ENCODE data around the gene MLXIPL. TPM values are rescaled to one million over a fixed set of nuclear protein-coding genes. Genes with fewer than 3 reads are reported as not detected.
"Not testable (repeated sequence)": the region's sequence is repeated elsewhere in the genome, so short reads cannot be mapped to it uniquely, and the experiment has no call there.

Gene MLXIPL
- total RNA-seq, 2 experiments from 2014 or later = not detected

DNA sequence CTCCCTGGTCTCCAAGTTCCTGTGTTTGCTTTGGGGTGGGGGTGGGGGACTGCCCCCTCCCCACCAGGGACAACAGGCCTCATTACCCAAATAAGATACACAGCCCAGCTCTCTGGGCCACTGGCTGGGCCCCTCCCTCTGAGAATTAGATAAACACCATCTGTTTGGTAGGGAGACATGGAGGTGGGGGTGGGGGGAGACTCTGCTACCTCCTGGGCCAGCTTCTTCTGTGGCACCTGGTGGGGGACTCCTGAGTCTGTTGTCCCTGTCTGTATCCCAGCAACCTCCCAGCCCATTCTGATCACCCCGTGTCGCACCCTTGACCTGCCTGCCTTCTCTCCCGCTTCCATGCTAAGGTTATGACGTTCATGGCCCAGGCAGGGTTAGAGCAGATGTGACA lies 5.8 kb downstream of the MLXIPL start:
- no peak for DNase-seq
- CTCF ChIA-PET = no interaction called here
- H3K9me3 Mint-ChIP-seq = no peaks in the 10 kb centered on the region

DNA sequence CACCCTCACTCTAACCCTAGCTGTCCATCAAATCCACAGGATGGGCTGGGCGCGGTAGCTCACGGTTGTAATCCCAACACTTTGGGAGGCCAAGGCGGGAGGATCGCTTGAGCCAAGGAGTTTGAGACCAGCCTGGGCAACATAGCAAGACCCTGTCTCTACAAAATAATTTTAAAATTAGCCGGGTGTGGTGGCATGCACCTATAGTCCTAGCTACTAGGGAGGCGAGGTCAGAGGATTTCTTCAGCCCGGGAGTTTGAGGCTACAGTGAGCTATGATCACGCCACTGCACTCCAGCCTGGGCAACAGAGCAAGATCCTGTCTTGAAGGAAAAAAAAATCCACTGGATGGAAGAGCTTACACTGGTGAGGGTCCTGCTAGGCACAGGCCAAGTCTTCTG lies 6.8 kb downstream of the MLXIPL start:
- CTCF ChIA-PET = interaction anchor here (2.3 kb wide), 1 partner anchor 11 kb away, joined by 10 read pairs; no protein-coding TSS in a partner anchor
- H3K4me3 Mint-ChIP-seq; H3K9me3 Mint-ChIP-seq; POLR2A ChIA-PET; H3K27ac Mint-ChIP-seq; H3K36me3 Mint-ChIP-seq (ENCODE audit: low read depth); DNase-seq; H3K4me1 Mint-ChIP-seq: not testable (repeated sequence)
- peaks cover 23% of the 10 kb centered on the region for H3K27me3 Mint-ChIP-seq

More for the DNA sequence above, 5.8 kb downstream of the MLXIPL start:
- Mint-ChIP-seq H3K4me1 (peaks cover 2% of the 10 kb centered on the region), H3K36me3 (ENCODE audit: low read depth) (no peaks in the 10 kb centered on the region), H3K27ac (no peak overlapping the region), H3K27me3 (peaks cover 26% of the 10 kb centered on the region), H3K4me3 (no peak overlapping the region)
- POLR2A ChIA-PET = no interaction called here

DNA sequence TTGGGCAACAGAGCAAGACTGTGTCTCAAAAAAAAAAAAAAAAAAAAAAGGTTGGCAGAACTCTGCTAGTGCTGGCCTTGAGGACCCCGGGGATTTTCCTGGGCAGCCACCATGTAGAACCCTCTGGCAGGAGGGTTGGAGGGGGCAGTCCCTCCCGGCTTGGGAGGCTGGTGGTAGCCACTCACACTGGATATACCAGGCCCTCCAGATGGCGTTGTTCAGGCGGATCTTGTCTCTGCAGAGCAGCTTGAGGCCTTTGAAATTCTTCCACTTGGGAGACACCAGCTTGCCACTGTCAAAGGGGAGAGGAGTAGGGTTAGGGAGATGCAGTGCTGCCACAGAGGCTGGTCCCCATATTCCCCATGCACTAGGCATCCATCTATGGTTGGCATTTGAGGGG lies 8.4 kb downstream of the MLXIPL start:
- POLR2A ChIA-PET = no interaction called here

DNA sequence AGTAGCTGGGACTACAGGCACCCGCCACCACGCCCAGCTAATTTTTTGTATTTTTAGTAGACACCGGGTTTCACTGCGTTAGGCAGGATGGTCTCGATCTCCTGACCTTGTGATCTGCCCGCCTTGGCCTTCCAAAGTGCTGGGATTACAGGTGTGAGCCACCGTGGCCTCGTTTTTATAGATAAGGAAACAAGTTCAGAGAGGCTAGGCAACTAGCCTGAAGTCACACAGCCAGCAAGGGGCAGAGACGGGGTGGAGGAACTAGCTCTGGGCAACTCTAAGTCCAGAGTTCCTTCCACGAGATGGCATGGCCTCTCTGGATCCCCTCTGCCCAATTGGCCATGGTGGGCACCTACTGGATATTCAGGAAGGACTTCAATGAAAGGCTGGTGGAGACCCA lies 9.4 kb downstream of the MLXIPL start:
- H3K4me1 Mint-ChIP-seq; H3K9me3 Mint-ChIP-seq; H3K36me3 Mint-ChIP-seq (ENCODE audit: low read depth); H3K27ac Mint-ChIP-seq; H3K4me3 Mint-ChIP-seq; DNase-seq: not testable (repeated sequence)
- H3K27me3 Mint-ChIP-seq = peaks cover 21% of the 10 kb centered on the region
- POLR2A ChIA-PET = interaction anchor here (0.6 kb wide), 1 partner anchor 56 kb away, joined by 3 read pairs; no protein-coding TSS in a partner anchor
- CTCF ChIA-PET = interaction anchor here (0.6 to 0.9 kb wide), 3 partner anchors 8 to 537 kb away, joined by 3 read pairs; no protein-coding TSS in a partner anchor

More for the DNA sequence above, 8.4 kb downstream of the MLXIPL start:
- CTCF ChIA-PET = interaction anchor here (0.7 to 2.3 kb wide), 3 partner anchors 9 to 856 kb away, joined by 4 to 10 read pairs (median 6); no protein-coding TSS in a partner anchor
- Mint-ChIP-seq H3K4me3 (no peak overlapping the region), H3K36me3 (ENCODE audit: low read depth) (no peaks in the 10 kb centered on the region), H3K9me3 (no peaks in the 10 kb centered on the region), H3K27me3 (peaks cover 17% of the 10 kb centered on the region), H3K27ac (no peak overlapping the region), H3K4me1 (no peaks in the 10 kb centered on the region)
- no peak for DNase-seq

DNA sequence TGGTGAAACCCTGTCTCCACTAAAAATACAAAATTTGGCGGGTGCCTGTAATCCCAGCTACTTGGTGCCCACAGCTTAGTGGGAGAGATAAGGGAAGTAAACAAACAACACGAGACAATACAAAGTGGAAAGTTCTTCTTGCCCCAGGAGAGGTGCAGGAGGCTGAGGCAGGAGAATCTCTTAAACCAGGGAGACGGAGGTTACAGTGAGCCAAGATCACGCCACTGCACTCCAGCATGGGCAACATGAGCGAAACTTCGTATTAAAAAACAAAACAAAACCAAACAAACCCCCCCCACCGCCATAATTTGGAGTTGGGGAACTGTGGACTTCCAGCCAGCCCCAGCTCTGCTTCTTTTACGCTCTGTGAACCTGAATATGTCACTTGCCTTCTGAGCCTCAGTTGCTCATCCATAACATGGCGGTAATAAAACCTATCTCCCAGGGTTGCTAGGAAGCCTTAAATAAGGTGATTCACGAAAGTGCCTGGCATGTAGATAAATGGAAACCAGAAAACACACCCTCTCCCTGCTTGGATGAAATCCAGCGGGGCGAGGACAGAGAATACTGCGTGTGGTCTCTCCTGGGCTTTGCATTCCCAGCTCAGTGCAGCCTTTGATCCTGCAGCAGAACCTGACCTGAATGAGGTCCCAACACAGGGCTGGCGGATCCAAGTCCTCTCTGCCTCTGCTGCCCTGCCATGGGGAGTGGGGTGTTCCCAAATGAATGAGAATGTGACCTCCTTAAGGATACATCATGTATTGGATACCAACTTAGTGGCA lies 10.2 kb downstream of the MLXIPL start:
- H3K27ac Mint-ChIP-seq = no peak overlapping the region
- no peaks in the 10 kb centered on the region for H3K9me3 Mint-ChIP-seq
- ChIA-PET CTCF (interaction anchor here (0.6 to 0.9 kb wide), 3 partner anchors 8 to 538 kb away, joined by 3 read pairs; no protein-coding TSS in a partner anchor), POLR2A (no interaction called here)
- H3K36me3 Mint-ChIP-seq (ENCODE audit: low read depth) = no peaks in the 10 kb centered on the region
- peaks cover 25% of the 10 kb centered on the region for H3K27me3 Mint-ChIP-seq
- H3K4me1 Mint-ChIP-seq = no peaks in the 10 kb centered on the region
- no peak overlapping the region for H3K4me3 Mint-ChIP-seq
- DNase-seq = no peak

DNA sequence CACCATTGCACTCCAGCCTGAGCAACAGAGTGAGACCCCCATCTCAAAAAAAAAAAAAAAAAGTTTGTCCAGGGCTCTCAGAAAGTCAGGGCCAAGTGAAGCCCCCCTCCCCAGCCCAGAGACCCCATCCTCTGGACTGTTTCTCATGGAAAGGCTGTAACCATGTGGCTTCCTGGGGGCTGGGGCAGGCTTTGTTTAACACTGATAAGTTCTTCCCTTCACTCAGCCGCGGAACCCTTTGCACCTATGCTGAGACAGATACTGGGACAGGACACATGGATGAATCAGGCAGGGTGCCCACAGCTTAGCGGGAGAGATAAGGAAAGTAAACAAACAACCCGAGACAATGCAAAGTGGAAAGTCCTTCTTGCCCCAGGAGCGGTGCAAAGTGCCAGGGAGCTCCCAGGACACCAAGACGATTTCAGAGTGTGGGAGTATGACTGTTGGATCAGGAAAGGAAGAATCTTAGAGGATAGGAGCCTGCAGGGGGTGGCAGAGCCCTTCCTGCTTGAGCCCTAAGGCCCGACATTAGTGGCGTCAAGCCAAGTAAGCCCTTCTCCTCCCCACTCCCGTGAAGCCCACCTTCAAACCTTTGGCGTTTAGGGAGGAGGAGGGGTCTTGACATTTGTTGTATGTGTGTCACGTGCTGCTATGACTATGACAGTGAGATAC lies 11.6 kb downstream of the MLXIPL start:
- Mint-ChIP-seq H3K27me3 (peaks cover 25% of the 10 kb centered on the region), H3K4me1 (no peaks in the 10 kb centered on the region), H3K9me3 (no peaks in the 10 kb centered on the region), H3K36me3 (ENCODE audit: low read depth) (no peaks in the 10 kb centered on the region), H3K27ac (no peak overlapping the region), H3K4me3 (no peak overlapping the region)
- CTCF ChIA-PET = interaction anchor here (1.0 kb wide), 1 partner anchor 111 kb away, joined by 3 read pairs; no protein-coding TSS in a partner anchor
- no peak for DNase-seq
- POLR2A ChIA-PET = no interaction called here

DNA sequence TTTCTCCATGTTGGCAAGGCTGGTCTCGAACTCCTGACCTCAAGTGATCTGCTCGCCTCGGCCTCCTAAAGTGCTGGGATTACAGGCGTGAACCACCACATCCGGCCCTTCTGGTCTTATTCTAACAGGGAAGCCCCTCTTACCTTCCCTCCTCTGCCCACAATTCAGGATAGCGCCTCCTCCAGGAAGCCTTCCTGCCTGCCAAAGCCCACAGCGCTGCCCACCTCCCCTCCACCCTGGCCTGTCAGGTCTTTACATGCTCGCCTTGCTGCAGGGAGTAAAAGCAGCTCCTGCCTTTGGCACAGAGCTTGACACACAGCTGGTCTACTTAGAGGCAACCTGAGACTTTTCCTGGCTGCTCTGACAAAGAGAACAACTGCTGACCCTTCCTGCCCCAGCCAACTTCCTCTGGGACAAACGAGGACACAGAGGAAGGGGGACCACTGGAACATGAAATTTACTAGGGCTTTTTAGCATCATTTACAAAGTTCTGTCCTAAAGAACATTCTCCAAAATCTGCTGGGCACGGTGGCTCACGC lies 13.2 kb downstream of the MLXIPL start:
- Mint-ChIP-seq H3K4me1 (no peaks in the 10 kb centered on the region), H3K4me3 (no peak overlapping the region), H3K9me3 (no peaks in the 10 kb centered on the region), H3K36me3 (ENCODE audit: low read depth) (no peaks in the 10 kb centered on the region), H3K27ac (no peak overlapping the region), H3K27me3 (peaks cover 24% of the 10 kb centered on the region)
- ChIA-PET POLR2A (no interaction called here), CTCF (interaction anchor here (5.9 kb wide), 1 partner anchor 125 kb away, joined by 77 read pairs; the partner anchor contains the start of gene ABHD11)
- no peak for DNase-seq

DNA sequence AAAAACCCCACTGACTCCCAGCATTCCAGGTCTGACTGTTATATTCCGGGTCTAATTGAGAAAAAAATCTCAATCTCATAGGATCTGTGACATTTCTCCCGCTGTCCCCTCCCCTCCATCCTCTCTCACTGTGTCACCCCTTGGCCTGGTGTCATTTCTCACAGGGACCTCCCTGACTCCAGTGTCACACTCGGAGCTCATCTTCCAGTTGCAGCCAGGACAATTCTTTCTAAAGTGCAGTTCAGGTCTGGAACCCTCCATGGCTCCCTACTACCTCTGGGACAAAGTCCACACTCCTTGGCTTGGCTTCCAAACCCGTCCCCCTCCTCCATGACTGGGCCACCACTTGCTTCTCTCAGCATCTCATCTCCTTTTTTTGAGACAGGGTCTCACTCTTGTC lies 14.2 kb downstream of the MLXIPL start:
- no peak for DNase-seq
- H3K27ac Mint-ChIP-seq = no peak overlapping the region
- H3K9me3 Mint-ChIP-seq = no peaks in the 10 kb centered on the region

DNA sequence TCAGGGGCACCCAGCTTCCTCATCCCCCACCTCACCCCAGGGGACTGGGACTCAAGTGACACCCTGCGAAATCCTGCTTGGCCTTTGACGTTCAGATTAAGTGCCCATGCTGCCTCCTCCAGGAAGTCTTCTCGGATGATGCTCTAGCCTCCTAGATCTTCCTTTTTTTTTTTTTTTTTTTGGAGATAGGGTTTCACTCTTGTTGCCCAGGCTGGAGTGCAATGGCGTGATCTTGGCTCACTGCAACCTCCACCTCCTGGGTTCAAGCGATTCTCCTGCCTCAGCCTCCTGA lies 16.7 kb downstream of the MLXIPL start:
- peaks cover 15% of the 10 kb centered on the region for H3K27me3 Mint-ChIP-seq
- not testable (repeated sequence) for H3K36me3 Mint-ChIP-seq (ENCODE audit: low read depth); H3K4me1 Mint-ChIP-seq; H3K4me3 Mint-ChIP-seq; DNase-seq; H3K9me3 Mint-ChIP-seq; H3K27ac Mint-ChIP-seq
- ChIA-PET POLR2A (interaction anchor here (0.7 to 2.1 kb wide), 2 partner anchors 85 to 127 kb away, joined by 3 to 14 read pairs; partner anchors contain the start of gene BAZ1B), CTCF (interaction anchor here (0.7 to 5.9 kb wide), 20 partner anchors 13 to 248 kb away, joined by 3 to 77 read pairs (median 6); partner anchors contain the start of genes ABHD11, METTL27 and STX1A)

More for the DNA sequence above, 14.2 kb downstream of the MLXIPL start:
- Mint-ChIP-seq H3K4me1 (no peaks in the 10 kb centered on the region), H3K4me3 (no peak overlapping the region), H3K36me3 (ENCODE audit: low read depth) (no peaks in the 10 kb centered on the region), H3K27me3 (peaks cover 23% of the 10 kb centered on the region)
- ChIA-PET POLR2A (interaction anchor here (0.6 kb wide), 1 partner anchor 88 kb away, joined by 3 read pairs; no protein-coding TSS in a partner anchor), CTCF (interaction anchor here (0.7 to 5.9 kb wide), 2 partner anchors 103 to 126 kb away, joined by 3 to 77 read pairs; partner anchors contain the start of gene ABHD11)

DNA sequence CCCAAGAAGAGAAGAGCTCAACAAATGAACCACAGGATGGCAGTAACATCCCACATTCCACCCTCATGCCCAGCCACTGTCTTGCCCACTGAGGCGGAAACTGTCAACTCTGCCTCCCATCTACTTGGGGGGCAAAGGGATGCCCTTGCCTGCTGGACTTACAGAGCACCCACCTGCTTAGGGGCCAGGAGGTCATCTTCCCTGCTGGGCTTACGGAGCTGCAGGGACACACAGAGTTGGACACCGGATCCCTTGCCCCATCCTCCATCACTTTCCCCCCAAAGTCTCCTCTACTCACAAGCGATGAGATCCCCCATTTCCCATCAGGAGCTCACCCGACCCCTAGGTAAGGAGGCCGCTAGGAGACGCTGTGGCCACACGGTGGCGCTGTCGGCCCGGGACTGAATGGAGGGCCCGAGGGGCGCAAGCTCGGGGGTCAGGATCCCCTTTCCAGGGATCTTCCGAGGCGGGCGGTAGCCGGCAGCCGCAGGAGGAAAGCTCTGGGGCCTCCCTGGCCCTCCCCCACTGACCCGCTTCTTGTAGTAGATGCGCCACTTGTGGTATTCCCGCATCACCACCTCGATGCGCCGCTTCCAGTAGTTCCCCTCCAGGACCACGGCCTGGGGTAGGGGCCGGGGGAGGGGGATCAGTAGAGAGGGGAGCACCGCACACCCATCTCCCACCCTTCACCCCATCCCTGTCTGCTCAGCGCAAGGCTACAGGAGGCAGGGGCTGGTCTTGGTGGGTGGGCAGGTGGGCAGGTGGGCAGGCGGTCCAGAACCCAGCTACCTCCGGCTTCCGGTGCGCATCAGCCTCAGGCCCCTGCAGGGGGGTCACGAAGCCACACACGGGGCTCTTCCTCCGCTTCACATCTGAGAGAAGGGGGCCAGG lies 17.3 kb downstream of the MLXIPL start:
- Mint-ChIP-seq H3K27me3 (peaks cover 14% of the 10 kb centered on the region), H3K4me1 (no peaks in the 10 kb centered on the region), H3K9me3 (no peaks in the 10 kb centered on the region), H3K4me3 (no peak overlapping the region), H3K36me3 (ENCODE audit: low read depth) (no peaks in the 10 kb centered on the region), H3K27ac (no peak overlapping the region)
- ChIA-PET CTCF (interaction anchor here (0.6 to 5.9 kb wide), 36 partner anchors 8 to 538 kb away, joined by 3 to 77 read pairs (median 4); partner anchors contain the start of genes ABHD11, METTL27, STX1A and TBL2), POLR2A (interaction anchor here (0.7 to 2.1 kb wide), 5 partner anchors 20 to 128 kb away, joined by 3 to 14 read pairs (median 3); partner anchors contain the start of gene BAZ1B)
- DNase-seq = peak; percentile 66

DNA sequence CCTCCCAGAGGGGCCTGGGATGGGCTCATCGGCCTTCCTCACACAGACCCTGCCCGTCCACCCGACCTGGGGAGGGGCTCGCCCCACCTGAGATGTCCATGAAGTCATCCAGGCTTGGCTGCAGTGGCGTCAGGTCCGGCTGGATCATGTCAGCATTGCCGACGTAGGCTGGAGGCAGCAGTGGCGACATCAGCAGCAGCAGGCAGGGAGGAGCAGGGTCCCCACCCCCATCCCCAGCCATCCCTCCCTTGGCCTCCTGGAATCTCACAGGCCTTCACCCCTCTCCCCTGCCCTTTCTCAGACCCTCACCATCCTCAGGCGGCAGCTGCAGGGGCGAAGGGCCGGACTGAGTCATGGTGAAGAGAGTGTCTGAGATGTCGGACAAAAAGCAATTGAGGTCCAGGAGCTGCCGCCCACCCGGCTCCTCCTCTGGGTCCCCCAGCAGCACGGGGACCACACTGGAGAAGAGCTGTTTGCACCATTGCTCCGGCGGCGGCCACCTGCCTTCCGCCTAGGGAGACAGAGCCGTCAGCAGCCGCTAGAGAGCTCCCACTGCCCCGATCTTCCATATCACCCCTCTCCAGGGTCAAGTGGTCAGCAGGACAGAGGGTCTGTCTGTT lies 18.6 kb downstream of the MLXIPL start:
- Mint-ChIP-seq H3K9me3 (no peaks in the 10 kb centered on the region), H3K36me3 (ENCODE audit: low read depth) (no peaks in the 10 kb centered on the region), H3K4me3 (no peak overlapping the region), H3K27me3 (peaks cover 14% of the 10 kb centered on the region), H3K4me1 (no peaks in the 10 kb centered on the region), H3K27ac (no peak overlapping the region)
- ChIA-PET CTCF (interaction anchor here (0.7 to 5.9 kb wide), 12 partner anchors 8 to 539 kb away, joined by 3 to 77 read pairs (median 4); partner anchors contain the start of genes ABHD11, STX1A and VPS37D), POLR2A (interaction anchor here (1.5 to 2.1 kb wide), 2 partner anchors 111 to 129 kb away, joined by 4 to 14 read pairs; no protein-coding TSS in a partner anchor)
- DNase-seq = no peak
